H9 (cell line): ENCODE data around the gene SDC4. TPM values are rescaled to one million over a fixed set of nuclear protein-coding genes. Genes with fewer than 3 reads are reported as not detected.

Experiments
- DNase-seq: peaks from one replicate; pipeline ENCODE4 v3.0.0-alpha.2; 2017
- H2AFZ ChIP-seq: one replicate; pipeline ENCODE4 v1.6.1; 2013; ENCODE audit warnings: mild to moderate bottlenecking, low read length, control low read depth, moderate library complexity
- H2AK5ac ChIP-seq: 2 replicates; pipeline ENCODE4 v1.6.1; 2013; ENCODE audit warnings: low read length, control low read depth, mixed read lengths; ENCODE audit not compliant: insufficient read length
- H2BK120ac ChIP-seq: one replicate; pipeline ENCODE4 v1.6.1; 2013; ENCODE audit warnings: low read depth, mild to moderate bottlenecking, low read length, control low read depth, inconsistent platforms; ENCODE audit not compliant: poor library complexity, severe bottlenecking
- H2BK12ac ChIP-seq: 2 replicates; pipeline ENCODE4 v1.6.1; 2013; ENCODE audit warnings: low read length, control low read depth, mixed read lengths, low read depth; ENCODE audit not compliant: insufficient read length
- H2BK15ac ChIP-seq: 2 replicates; pipeline ENCODE4 v1.6.1; 2013; ENCODE audit warnings: low read depth, low read length, control low read depth
- H2BK20ac ChIP-seq: one replicate; pipeline ENCODE4 v1.6.1; 2013; ENCODE audit warnings: low read depth, mild to moderate bottlenecking, low read length, control low read depth, inconsistent platforms; ENCODE audit not compliant: poor library complexity, severe bottlenecking
- H2BK5ac ChIP-seq: 2 replicates; pipeline ENCODE4 v1.6.1; 2013; ENCODE audit warnings: low read length, control low read depth, mixed read lengths; ENCODE audit not compliant: insufficient read length
- H3K14ac ChIP-seq: 2 replicates; pipeline ENCODE4 v1.6.1; 2013; ENCODE audit warnings: low read length, control low read depth; ENCODE audit not compliant: insufficient read depth
- H3K18ac ChIP-seq: 2 replicates; pipeline ENCODE4 v1.6.1; 2013; ENCODE audit warnings: low read depth, mild to moderate bottlenecking, mixed read lengths, low read length, control low read depth; ENCODE audit not compliant: insufficient read length
- H3K23ac ChIP-seq: 2 replicates; pipeline ENCODE4 v1.6.1; 2013; ENCODE audit warnings: low read length, control low read depth, mixed read lengths, low read depth; ENCODE audit not compliant: insufficient read length
- H3K23me2 ChIP-seq: 2 replicates; pipeline ENCODE4 v1.6.1; 2013; ENCODE audit warnings: low read depth, mild to moderate bottlenecking, mixed read lengths, low read length, control low read depth; ENCODE audit not compliant: insufficient read length, poor library complexity, severe bottlenecking
- H3K27ac ChIP-seq: 2 replicates; pipeline ENCODE4 v1.5.1; 2013; ENCODE audit warnings: low read length, control low read depth, mixed read lengths, low read depth; ENCODE audit not compliant: insufficient read length
- H3K27me3 ChIP-seq: 2 replicates; pipeline ENCODE4 v1.6.1; 2013; ENCODE audit warnings: low read length, control low read depth, inconsistent platforms; ENCODE audit not compliant: insufficient read depth
- H3K4ac ChIP-seq: 2 replicates; pipeline ENCODE4 v1.6.1; 2013; ENCODE audit warnings: low read depth, mild to moderate bottlenecking, control low read depth, inconsistent platforms, low read length, moderate library complexity
- H3K4me1 ChIP-seq: 2 replicates; pipeline ENCODE4 v1.6.1; 2013; ENCODE audit warnings: low read length, control low read depth, inconsistent platforms; ENCODE audit not compliant: insufficient read depth
- H3K4me2 ChIP-seq: 2 replicates; pipeline ENCODE4 v1.6.1; 2013; ENCODE audit warnings: low read length, control low read depth, mixed read lengths; ENCODE audit not compliant: insufficient read length, insufficient read depth
- H3K56ac ChIP-seq: 2 replicates; pipeline ENCODE4 v1.6.1; 2013; ENCODE audit warnings: low read depth, mild to moderate bottlenecking, mixed read lengths, low read length, control low read depth; ENCODE audit not compliant: insufficient read length
- H3K79me1 ChIP-seq: 2 replicates; pipeline ENCODE4 v1.6.1; 2013; ENCODE audit warnings: low read depth, mild to moderate bottlenecking, moderate library complexity, low read length, control low read depth, inconsistent platforms; ENCODE audit not compliant: insufficient read depth, poor library complexity, severe bottlenecking
- H3K79me2 ChIP-seq: 2 replicates; pipeline ENCODE4 v1.6.1; 2013; ENCODE audit warnings: low read length, control low read depth, inconsistent platforms; ENCODE audit not compliant: insufficient read depth
- H3K9ac ChIP-seq: 2 replicates; pipeline ENCODE4 v1.6.1; 2013; ENCODE audit warnings: low read length, control low read depth, mixed read lengths; ENCODE audit not compliant: insufficient read length; ENCODE audit errors: extremely low read depth
- H3K9me3 ChIP-seq: one replicate; pipeline ENCODE4 v1.6.1; 2013; ENCODE audit warnings: low read depth, low read length, inconsistent platforms; ENCODE audit not compliant: control insufficient read depth
- H3T11ph ChIP-seq: one replicate; pipeline ENCODE4 v1.6.1; 2013; ENCODE audit warnings: mild to moderate bottlenecking, low read length, control low read depth, inconsistent platforms
- H4K20me1 ChIP-seq: one replicate; pipeline ENCODE4 v1.6.1; 2013; ENCODE audit not compliant: control insufficient read depth, insufficient read length, insufficient read depth
- H4K5ac ChIP-seq: 2 replicates; pipeline ENCODE4 v1.6.1; 2013; ENCODE audit warnings: low read depth, mild to moderate bottlenecking, mixed read lengths, low read length, control low read depth; ENCODE audit not compliant: insufficient read length
- H4K8ac ChIP-seq: replicated peaks from 2 replicates; pipeline ENCODE4 v1.6.1; 2013; ENCODE audit warnings: low read length, control low read depth, mixed read lengths, low read depth; ENCODE audit not compliant: insufficient read length
- H4K91ac ChIP-seq: 2 replicates; pipeline ENCODE4 v1.6.1; 2013; ENCODE audit warnings: low read depth, mild to moderate bottlenecking, moderate library complexity, mixed read lengths, low read length, control low read depth; ENCODE audit not compliant: insufficient read length
- H3K27ac Mint-ChIP-seq, 3 experiments: 2 replicates in 2 of 3; 3 replicates in 1 of 3; pipeline ENCODE4 v1.8.0; 2020 to 2021; ENCODE audit warnings: mixed read lengths in 3 of 3, mild to moderate bottlenecking in 1 of 3, moderate library complexity in 1 of 3
- H3K27me3 Mint-ChIP-seq: 2 replicates; pipeline ENCODE4 v1.8.0; 2021; ENCODE audit warnings: low read depth, mild to moderate bottlenecking, moderate library complexity, mixed read lengths
- H3K36me3 Mint-ChIP-seq, 3 experiments: 2 replicates in 2 of 3; 3 replicates in 1 of 3; pipeline ENCODE4 v1.8.0; 2020 to 2021; ENCODE audit warnings: low read depth in 3 of 3, mixed read lengths in 3 of 3; ENCODE audit not compliant: insufficient read depth in 1 of 3
- H3K4me1 Mint-ChIP-seq, 2 experiments: 2 replicates each; pipeline ENCODE4 v1.8.0; 2020; ENCODE audit warnings: mixed read lengths in 2 of 2
- H3K4me3 Mint-ChIP-seq, 2 experiments: 2 replicates in 1 of 2; 3 replicates in 1 of 2; pipeline ENCODE4 v1.8.0; 2020 to 2021; ENCODE audit warnings: mild to moderate bottlenecking in 2 of 2, mixed read lengths in 2 of 2, moderate library complexity in 1 of 2
- H3K9me3 Mint-ChIP-seq, 2 experiments: 2 replicates in 1 of 2; 3 replicates in 1 of 2; pipeline ENCODE4 v1.8.0; 2020; ENCODE audit warnings: mild to moderate bottlenecking in 2 of 2, mixed read lengths in 2 of 2, moderate library complexity in 1 of 2
- WGBS: extraction: QIAGEN DNeasy Blood & Tissue Kit; methylation state at CpG from one replicate; pipeline ENCODE4 v1.1.7; 2013; ENCODE audit warnings: missing lambda C conversion rate, low lambda C conversion rate, mixed read lengths; ENCODE audit not compliant: insufficient read length; ENCODE audit errors: extremely low coverage; 5-methylcytosine and 5-hydroxymethylcytosine counted together
- total RNA-seq: library from RNA; stranded (reverse); gene quantifications from 2 replicates; pipeline ENCODE4 v1.2.1, GENCODE V29; 2021
- TF ChIP-seq, protein P1 (sequence below): fragments of 200-600 bp; sonication (generic); conservative IDR thresholded peaks from 3 replicates; pipeline ENCODE4 v1.8.0; 2021; ENCODE audit warnings: antibody characterized with exemption, mild to moderate bottlenecking

SDC4 gene
- total RNA-seq, 1 experiment from 2014 or later, result 50.7 TPM

DNA sequence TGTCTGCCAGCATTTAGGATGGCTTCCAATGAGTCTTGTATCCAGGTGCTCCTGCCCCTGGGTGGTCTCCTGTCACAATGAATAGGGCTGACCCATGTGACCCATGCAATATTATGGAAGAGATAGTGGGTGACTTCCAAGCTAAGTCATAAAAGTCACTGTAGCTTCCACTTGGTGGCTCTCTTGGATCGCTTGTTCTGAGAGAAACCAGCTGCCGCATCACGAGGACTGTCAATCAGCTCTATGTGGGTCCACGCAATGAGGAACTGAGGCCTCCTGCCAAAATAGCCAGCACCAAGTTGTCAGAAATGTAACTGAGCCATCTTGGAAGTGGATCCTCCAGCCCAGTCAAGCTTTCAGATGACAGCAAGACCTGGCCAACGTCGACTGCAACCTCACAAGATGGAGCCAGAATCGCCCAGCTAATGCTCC is 25.3 kb downstream of the SDC4 start:
- H2BK15ac ChIP-seq, result no peak overlapping the region
- H3K4me2 ChIP-seq, result no peak overlapping the region
- no peaks in the 10 kb centered on the region for H4K20me1 ChIP-seq
- H3K4me1 ChIP-seq, result no peaks in the 10 kb centered on the region
- no peaks in the 10 kb centered on the region for H3K9me3 Mint-ChIP-seq
- H3K79me1 ChIP-seq, result no peaks in the 10 kb centered on the region
- TF ChIP-seq, protein P1, sequence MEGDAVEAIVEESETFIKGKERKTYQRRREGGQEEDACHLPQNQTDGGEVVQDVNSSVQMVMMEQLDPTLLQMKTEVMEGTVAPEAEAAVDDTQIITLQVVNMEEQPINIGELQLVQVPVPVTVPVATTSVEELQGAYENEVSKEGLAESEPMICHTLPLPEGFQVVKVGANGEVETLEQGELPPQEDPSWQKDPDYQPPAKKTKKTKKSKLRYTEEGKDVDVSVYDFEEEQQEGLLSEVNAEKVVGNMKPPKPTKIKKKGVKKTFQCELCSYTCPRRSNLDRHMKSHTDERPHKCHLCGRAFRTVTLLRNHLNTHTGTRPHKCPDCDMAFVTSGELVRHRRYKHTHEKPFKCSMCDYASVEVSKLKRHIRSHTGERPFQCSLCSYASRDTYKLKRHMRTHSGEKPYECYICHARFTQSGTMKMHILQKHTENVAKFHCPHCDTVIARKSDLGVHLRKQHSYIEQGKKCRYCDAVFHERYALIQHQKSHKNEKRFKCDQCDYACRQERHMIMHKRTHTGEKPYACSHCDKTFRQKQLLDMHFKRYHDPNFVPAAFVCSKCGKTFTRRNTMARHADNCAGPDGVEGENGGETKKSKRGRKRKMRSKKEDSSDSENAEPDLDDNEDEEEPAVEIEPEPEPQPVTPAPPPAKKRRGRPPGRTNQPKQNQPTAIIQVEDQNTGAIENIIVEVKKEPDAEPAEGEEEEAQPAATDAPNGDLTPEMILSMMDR, result peak; percentile 52; the same call in 2 of the 3 replicates
- WGBS, result no CpG with 5 or more reads among the region's 7 CpGs
- H3K56ac ChIP-seq, result no peak overlapping the region
- H4K91ac ChIP-seq, result no peak overlapping the region
- no peak overlapping the region for H3K14ac ChIP-seq
- no peak overlapping the region for H2BK120ac ChIP-seq
- no peak overlapping the region for H3T11ph ChIP-seq
- no peak overlapping the region for H2AFZ ChIP-seq
- no peak overlapping the region for H4K8ac ChIP-seq
- H3K27me3 ChIP-seq, result no peaks in the 10 kb centered on the region
- H2BK5ac ChIP-seq, result no peak overlapping the region
- H2BK20ac ChIP-seq, result no peak overlapping the region
- peaks cover 7 to 8% of the 10 kb centered on the region in 2 experiments; a peak in 2 of 4 replicates for H3K4me1 Mint-ChIP-seq
- no peak overlapping the region for H3K27ac Mint-ChIP-seq
- no peaks in the 10 kb centered on the region for H3K79me2 ChIP-seq
- H3K9me3 ChIP-seq, result no peaks in the 10 kb centered on the region
- no peak overlapping the region for H2AK5ac ChIP-seq
- H3K27ac ChIP-seq, result no peak overlapping the region
- H3K27me3 Mint-ChIP-seq, result peaks cover 4% of the 10 kb centered on the region; the same call in 1 of the 2 replicates
- H3K4me3 Mint-ChIP-seq, result no peak overlapping the region
- no peak for DNase-seq
- no peak overlapping the region for H3K18ac ChIP-seq
- H3K36me3 Mint-ChIP-seq, result peaks cover 5 to 14% (median 12%) of the 10 kb centered on the region in 3 experiments; a peak in 6 of 7 replicates
- no peak overlapping the region for H4K5ac ChIP-seq
- H3K4ac ChIP-seq, result no peak overlapping the region
- no peak overlapping the region for H3K9ac ChIP-seq
- no peak overlapping the region for H2BK12ac ChIP-seq
- no peak overlapping the region for H3K23ac ChIP-seq
- no peaks in the 10 kb centered on the region for H3K23me2 ChIP-seq
